Activated T-cell treated with anti-CD3 and anti-CD28 coated beads for 1 hour (primary cell): ENCODE measurements around the gene DAGLB.
"Not testable (repeated sequence)": the region's sequence is repeated elsewhere in the genome, so short reads cannot be mapped to it uniquely, and the experiment has no call there.

Experiments
- DNase-seq: peaks from one replicate; pipeline ENCODE4 v3.0.0-alpha.2; 2020; ENCODE audit warnings: low read depth

DAGLB gene, protein sequence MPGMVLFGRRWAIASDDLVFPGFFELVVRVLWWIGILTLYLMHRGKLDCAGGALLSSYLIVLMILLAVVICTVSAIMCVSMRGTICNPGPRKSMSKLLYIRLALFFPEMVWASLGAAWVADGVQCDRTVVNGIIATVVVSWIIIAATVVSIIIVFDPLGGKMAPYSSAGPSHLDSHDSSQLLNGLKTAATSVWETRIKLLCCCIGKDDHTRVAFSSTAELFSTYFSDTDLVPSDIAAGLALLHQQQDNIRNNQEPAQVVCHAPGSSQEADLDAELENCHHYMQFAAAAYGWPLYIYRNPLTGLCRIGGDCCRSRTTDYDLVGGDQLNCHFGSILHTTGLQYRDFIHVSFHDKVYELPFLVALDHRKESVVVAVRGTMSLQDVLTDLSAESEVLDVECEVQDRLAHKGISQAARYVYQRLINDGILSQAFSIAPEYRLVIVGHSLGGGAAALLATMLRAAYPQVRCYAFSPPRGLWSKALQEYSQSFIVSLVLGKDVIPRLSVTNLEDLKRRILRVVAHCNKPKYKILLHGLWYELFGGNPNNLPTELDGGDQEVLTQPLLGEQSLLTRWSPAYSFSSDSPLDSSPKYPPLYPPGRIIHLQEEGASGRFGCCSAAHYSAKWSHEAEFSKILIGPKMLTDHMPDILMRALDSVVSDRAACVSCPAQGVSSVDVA

DNA sequence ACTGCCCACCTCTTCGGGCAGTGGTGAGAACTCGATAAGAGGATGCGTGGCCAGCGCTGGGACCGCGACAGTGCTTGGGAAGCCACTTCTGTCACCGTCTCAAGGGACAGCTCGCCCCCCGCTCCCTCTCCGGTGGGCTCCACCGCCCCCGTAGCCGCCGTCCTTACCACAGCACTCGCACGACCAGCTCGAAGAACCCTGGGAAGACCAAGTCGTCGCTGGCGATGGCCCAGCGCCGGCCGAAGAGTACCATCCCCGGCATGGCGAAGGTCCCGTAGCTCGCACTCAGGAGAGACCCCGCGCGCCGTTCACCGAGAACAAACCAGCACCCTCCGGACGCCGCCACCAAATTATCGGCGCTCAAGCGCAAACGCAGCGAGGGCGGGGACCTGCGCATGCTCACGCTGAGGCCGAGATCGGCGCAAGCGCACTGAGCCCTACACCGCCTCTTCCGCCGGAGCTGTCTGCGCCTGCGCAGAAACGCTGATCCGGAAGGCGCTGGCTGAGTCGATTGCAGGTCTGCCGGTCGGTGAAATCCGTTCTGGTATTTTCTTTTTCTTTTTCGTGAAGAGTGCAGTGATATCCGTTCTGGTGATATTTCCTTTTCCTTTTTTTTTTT is at the start of gene DAGLB:
Gene DAGLB (minus strand): TSS at position 374 of the 619 bp plus-strand sequence. CDS start 112 bp downstream, at position 262.
- peak; percentile 97 for DNase-seq

DNA sequence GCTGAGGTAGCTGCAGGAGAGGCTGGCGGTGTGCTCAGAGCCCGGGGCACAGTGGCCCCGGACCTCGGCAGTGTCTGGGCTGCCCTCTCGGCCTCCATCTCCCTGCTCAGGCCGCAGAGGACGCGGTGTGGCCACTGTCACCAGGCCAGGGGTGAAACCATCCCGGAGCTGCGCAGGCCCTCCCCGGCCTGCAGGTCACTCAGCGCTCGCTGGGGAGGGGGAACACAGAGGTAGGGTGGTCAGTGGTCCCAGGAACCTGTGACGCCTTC is 49.8 kb upstream of the DAGLB start:
- no peak for DNase-seq

DNA sequence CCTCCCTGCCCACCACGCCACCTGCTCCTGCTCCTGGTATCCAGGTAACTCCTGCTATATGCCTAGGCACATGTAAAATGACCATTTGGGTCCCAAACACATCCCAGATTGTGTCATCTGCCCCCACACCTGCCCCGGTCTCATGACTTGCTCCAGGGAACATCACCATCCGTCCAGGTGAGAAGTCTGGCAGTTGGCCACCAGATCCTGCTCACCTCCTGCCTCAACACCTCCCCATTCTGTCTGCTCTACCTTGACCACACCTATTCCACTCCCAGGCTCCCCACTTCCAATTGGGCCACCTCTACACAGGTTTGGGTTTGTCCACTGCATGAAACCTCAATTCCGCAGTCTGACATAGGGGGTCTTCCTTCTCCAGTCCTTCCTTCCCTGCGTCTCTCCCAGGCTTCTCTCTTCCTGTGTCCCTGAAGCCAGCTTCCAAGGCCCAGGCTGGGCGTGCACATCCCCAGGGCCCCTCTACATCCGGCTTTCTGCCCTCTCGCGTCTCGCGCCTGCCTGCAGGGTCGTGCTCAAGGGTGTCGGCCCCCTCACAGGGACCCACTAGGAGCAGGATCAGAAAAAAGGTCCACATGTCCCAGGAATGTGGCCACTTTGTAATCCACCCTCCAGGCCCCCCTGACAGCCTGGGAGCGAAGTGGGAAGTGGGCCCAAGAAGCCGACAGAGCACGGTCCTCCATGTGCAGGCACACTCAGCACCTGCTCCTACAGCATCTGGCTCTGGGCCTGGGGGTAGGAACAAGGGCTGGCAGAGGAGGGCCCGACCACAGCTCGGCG is 49.3 kb upstream of the DAGLB start:
- no peak for DNase-seq

DNA sequence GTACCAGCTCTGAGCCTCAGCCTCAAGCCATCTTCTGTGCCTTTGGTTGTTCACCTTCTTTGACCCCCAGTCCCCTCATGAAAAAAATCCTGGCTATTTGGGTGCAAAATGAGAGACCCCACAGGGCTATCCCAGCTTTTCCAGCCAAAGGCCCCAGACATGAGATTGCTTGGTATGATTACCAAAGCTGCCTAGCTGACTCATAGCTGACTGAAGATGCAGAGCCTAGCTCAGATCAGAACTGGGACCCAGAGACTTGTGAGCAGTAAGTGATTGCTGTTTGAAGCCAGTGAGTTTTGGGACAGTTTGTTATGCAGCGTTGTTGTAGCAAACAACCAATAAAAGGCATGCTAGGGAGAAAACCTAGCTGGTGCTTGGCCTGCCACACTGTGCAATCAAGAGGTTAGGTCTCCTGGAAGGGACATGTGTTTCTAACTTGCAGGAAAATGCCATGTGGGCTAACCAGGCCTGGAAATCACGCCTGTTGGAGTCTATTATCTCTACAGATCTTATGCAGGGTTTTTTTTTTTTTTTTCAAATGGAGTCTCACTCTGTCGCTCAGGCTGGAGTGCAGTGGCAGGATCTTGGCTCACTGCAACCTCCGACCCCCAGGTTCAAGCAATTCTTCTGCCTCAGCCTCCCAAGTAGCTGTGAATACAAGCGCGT is 48.0 kb upstream of the DAGLB start:
- DNase-seq = no peak

DNA sequence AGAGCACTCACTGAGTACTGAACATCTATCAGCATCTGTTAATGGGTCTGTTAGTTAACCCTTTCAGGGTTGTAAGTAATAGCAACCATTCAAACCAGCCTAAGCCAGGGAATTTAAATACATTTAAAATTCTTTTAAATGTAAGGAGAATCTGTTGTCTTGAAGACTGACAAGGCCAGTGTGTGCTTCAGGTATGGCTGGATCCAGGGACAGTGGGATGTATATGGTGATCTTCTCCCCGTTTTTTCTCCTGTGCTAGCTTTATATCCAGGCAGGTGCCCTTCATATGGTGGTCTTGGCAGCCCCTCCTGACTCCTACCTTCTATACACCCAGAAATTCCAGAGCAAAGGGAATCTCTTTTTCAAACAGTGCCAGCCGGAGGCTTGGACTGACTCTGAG is 46.6 kb upstream of the DAGLB start:
- DNase-seq = no peak

DNA sequence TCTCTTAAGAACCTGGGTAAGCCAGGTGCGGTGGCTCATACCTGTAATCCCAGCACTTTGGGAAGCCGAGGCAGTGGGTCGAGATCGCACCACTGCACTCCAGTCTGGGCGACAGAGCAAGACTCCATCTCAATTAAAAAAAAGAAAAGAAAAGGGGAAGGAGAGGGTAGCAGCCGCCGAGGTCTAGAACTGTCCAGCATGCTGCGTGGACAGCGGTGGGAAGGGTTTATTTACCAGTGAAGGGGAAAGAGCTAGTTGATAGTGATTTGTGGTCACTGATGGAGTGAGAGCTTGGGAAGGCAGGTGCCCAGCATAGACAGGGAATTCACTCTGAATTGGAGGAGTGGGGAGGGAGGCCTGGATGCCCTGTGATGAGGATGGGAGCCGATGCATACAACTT is 43.4 kb upstream of the DAGLB start:
- DNase-seq = no peak

DNA sequence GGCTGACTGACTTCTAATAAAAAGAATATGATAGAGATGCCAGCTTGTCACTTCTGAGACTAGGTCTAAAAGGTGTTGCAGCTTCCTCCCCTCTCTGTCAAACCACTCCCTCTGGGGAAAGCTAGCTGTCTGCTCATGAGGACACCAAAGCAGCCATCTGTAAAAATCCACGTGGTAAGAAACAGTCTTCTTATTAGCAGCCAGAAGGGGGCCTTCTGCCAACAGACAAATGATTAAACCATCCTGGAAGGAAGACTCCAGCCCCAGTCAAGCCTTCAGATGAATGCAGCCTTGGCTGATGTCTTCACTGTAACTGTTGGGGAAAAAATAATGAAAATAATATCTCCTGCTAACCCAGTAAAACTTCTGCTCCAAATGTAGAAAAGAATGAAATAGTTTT is 41.9 kb upstream of the DAGLB start:
- no peak for DNase-seq

DNA sequence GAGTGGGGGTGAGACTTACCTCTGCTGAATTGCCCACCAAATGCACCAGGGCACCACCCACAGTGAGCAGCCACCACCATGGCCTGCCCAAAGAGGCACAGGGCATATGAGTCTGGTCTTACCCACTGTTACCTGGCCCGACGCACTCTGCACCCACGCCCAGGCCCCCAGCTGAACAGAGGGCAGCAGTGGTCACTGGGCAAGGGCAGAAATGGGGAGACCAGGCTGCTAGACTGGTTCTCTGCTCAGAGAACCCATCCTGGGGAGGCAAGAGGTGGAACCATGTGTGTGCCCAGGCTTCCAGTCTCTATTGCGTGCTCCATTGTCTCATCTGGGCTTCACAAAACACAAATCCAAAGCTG is 39.4 kb upstream of the DAGLB start:
- no peak for DNase-seq

DNA sequence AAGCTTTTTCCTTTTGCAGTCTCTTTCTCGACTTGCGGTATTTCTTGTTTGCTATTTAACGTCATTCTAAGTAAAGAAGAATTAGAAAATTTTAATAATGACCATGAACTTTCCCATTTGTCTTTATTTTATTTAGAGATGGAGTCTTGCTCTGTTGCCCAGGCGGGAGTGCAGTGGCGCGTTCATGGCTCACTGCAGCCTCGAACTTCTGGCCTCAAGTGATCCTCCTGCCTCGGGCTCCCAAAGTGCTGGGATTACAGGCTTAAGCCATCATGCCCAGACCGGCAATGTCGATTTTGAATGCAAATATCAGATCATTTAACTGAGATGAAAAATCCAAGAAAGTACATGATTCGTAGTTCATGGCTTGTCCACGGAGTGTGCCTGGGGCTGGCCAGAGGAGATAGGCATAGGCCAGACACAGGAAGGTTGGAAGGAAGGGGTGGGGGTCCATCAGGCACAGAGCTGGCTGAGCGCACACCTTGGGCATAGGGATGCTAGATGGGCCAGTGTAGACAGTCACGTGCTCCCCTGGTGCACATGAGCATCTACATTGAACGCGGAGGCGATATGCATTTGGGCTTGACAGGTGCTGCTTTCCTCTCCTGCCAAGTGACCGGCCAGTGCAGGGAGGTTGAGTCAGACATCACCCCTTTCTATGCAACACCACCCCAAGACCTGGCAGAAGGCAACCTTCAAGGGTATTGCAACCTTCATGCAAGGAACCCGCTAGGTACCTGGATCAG is 38.9 kb upstream of the DAGLB start:
- DNase-seq = no peak

DNA sequence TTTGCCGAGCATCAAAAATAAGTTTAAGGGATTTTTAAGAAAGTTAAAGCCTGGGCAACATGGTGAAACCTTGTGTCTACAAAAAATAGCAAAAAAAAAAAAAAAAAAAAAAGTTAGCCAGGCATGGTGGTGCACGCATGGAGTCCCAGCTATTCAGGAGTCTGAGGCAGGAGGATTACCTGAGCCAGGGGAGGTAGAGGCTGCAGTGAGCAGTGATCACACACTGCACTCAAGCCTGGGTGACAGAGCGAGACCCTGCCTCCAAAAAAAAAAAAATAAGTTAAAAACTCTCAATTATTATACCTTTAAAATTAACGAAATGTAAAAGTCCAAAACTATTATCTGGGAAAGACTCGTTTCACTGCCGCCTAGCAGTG is 35.0 kb upstream of the DAGLB start:
- no peak for DNase-seq

DNA sequence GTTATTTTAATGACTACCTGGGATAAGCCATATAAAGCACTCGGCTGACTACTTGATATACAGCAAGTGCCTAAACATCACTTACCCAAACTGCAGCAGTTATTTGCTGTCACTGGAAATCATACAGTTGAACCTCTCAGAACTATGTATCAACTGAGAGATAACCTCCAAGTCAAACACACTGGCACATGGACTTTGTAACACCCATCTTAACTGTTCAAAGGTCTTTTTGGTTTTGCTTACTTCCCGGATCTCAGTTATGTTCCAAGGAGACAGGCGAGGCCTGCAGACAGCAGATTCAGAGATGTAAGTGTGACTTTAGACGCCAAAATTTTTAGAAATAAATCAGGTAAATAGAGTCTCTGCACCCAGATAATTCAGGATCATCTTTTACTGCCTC is 34.6 kb upstream of the DAGLB start:
- DNase-seq = no peak

DNA sequence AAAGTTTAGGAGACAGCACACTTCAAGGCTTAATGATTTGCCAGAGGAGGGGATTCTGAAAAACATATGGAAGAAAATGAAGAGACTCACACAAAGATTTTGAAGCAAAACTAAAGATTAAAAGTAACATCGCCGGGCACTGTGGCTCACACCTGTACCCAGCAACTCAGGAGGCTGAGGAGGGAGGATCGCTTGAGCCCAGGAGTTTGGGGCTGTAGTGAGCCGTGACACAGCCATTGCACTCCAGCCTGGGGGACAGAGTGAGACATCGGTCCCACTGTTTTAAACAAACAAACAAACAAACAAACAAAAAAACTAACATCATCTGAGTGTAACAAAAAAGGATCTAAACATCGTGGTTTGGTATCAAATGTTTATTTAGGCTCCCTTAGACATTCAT is 33.7 kb upstream of the DAGLB start:
- no peak for DNase-seq

DNA sequence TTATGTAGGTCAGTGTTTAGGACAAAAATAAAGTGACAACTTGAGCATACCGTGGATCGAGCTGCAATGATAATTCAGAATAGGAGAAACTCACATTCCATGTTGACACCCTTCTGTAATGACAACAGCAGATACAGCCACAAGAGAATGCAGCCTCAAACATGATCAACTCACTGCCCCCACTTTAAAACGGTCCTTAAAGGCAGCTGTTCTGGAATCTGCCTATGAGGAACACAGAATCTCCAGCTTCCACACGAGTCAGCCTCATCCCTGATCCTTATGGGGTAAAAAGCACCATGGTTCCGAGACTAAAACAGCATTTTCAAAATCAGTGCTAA is 32.5 kb upstream of the DAGLB start:
- no peak for DNase-seq

DNA sequence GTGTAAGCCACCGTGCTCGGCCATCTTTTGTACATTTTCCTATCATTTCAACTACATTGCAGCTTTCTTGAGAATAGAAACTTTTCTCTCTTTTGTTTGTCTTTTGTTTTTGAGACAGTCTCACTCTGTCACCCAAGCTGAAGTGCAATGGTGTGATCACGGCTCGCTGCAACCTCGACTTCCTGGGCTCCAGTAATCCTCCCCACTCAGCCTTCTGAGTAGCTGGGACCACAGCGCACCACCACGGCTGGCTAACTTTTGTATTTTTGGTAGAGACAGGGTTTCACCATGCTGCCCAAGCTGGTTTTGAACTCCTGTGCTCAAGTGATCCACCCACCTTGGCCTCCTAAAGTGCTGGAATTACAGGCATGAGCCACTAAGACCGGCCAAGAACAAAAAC is 31.3 kb upstream of the DAGLB start:
- no peak for DNase-seq

DNA sequence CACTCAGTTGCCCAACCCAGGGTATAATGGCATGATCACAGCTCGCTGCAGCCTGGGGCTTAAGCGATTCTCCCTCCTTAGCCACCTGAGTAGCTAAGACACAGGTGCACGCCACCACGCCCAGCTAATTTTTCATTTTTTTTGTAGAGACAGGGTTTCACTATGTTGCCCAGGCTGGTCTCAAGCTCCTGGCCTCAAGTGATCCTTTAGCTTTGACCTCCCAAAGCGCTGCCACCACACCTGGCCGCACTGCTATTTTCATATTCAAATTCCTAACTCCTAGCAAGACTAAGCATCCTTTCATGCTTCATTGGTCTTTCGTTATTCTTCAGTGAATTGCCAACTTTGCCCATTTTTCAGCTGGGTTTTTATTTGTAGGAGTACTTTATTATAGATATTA is 30.4 kb upstream of the DAGLB start:
- no peak for DNase-seq

DNA sequence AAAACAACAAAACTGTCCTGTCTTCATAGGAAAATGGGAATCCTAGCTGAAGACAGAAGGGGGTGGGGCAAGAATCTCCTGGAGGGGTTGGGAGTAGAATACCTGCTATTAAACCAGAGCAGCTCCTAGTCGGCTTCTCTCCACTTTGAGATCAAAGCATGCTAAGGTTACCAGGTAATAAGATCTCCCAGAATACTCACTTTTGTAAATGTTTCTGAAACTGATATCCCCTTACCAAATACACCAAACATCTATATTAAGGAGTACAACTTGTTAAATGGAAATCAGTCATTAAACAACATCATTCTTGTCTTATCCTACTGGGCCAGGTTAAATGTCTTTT is 29.5 kb upstream of the DAGLB start:
- DNase-seq = no peak

DNA sequence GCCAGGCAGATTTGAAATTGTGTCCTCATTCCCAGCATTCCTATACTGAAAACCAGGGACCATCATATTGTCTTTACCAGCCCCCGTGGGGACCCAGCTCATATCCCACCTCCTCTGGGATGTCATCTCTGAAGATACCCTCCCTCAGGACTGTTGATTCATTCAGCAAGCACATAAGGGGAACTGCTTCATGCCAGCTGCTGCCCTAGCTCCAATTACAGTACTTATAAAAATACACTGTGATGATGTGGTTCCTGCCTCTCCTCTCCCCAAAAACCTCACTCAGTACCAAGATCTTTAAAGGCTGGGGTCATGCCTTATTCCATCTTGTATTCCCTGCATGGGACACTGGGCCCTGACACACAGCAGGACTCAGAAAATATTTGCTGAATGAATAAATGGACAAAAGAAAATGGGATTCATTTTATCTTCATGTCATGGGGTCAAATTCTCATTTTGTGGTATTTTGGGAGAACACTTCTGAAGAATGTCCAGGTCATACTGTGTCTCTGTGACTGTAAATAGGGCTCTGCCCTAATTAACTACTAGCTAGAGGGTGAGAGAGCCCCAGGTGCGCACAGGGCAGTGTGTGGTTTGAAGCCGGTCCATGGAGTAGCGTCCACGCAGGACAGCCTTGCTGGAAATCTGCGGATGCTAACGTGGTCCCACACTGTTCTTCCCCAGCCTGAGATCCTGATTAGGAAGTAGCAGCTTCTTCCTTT is 29.0 kb upstream of the DAGLB start:
- DNase-seq = no peak

DNA sequence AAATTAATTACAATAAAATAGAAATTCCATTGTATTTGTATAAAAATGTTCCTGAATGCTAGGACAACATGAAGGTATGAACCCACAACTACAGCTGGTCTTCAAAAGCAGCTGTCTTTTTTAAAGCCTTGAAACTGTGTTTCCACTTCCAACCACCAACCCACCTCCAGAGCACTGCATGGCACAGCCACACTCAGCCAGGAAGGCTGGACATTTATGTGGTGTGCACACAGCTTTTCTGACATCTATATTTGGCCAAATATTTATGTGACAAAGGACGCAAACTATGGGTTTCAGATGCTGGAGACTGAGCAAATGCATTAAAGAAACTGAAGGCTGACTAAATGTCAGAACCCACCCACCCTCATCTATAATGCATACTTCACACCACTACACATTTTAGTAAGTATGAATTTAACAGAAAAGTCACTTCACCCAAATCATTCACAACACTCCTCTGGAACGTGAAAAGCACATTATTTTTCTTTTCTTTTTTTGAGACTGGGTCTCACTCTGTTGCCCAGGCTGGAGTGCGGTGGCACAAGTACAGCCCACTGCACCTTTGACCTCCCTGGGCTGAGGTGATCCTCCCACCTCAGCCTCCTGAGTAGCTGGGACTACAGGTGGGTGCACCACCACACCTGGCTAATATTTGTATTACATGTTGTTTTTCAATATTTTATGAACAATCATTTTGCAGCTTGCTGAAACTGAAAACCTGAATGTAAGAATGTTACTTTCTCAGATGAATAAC is 27.9 kb upstream of the DAGLB start:
- DNase-seq = no peak

DNA sequence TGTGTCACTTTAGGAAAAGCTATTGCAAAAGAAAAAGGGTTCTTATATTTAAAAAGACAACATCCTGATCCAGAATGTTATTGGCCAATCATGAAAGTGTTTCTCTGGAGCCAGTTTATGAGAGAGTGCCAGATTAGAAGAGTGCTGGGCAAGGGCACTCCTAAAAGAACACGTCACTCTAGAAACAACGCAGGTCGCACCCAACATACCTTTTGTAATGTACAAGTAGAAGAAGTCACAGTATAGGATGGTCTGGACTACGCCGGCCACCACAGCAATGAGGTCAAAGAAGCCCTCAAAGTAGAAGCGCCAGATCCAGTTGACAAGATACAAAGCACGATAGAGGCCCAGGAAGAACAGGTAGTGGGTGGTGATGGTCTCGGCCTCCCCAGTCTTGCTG is 18.1 kb upstream of the DAGLB start:
- DNase-seq = no peak

DNA sequence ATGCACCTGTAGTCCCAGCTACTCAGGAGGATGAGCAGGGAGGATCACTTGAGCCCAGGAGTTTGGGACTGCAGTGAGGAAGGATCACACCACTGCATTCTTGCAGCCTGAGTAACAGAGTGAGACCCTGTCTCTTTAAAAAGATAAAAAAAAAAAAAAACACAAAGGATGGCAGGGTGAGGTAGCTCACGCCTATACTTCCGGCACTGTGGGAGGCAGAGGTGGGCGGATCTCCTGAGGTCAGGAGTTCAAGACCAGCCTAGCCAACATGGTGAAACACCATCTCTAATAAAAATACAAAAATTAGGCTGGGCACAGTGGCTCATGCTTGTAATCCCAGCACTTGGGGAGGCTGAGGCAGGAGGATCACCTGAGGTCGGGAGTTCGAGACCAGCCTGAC is 15.9 kb upstream of the DAGLB start:
- DNase-seq = not testable (repeated sequence)
